ENCODE data around the gene NRL.

The NRL gene

GRCh38 chr14:24098927-24099813 is 15.6 kb downstream of the NRL start:
- no peak for DNase-seq

- DNase-seq: no peak
These were observed 16.4 kb downstream of the NRL start for GRCh38 chr14:24098229-24098926.

GRCh38 chr14:24096545-24097181 is 18.1 kb downstream of the NRL start:
- no peak for DNase-seq

DNA sequence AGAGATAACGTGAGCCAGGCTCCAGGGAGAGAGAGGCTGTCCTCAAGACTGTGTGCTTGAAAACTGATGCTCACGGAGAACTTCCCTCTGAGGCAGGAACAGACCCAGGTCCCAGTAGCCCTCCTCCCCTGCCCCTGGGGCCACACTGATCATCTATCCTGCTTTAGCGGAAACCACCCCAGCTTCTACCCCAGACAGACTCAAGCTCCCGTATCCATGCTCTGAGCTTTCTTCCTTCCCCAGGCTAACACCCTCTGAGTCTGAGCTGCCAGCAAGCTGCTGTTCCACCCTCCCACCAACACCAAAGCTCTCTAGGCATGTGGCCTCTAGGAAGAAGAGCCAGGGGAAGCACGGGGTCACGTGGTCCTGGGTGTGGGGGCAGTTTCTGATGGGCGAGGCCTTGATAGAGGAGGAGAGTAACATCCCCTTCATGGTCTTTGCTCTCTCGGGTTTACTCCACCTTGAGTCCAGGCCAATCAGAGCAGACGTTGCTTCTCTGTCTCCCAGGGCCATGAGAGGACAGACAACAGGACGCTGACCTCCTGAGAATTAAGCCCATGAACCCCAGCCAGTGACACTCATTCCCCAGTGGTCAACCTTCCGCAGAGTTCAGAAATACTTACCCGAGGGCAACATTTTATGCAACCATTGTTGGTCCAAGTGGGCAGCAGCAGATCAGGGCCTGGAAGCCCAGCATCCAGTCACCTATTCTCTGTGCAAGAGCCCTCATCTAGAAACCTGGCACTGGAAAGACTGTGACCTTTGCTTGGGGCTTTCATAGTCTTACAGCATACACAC is 19.3 kb downstream of the NRL start:
- DNase-seq: no peak

- DNase-seq: no peak
These were observed 19.9 kb downstream of the NRL start for GRCh38 chr14:24094841-24095270.

DNA sequence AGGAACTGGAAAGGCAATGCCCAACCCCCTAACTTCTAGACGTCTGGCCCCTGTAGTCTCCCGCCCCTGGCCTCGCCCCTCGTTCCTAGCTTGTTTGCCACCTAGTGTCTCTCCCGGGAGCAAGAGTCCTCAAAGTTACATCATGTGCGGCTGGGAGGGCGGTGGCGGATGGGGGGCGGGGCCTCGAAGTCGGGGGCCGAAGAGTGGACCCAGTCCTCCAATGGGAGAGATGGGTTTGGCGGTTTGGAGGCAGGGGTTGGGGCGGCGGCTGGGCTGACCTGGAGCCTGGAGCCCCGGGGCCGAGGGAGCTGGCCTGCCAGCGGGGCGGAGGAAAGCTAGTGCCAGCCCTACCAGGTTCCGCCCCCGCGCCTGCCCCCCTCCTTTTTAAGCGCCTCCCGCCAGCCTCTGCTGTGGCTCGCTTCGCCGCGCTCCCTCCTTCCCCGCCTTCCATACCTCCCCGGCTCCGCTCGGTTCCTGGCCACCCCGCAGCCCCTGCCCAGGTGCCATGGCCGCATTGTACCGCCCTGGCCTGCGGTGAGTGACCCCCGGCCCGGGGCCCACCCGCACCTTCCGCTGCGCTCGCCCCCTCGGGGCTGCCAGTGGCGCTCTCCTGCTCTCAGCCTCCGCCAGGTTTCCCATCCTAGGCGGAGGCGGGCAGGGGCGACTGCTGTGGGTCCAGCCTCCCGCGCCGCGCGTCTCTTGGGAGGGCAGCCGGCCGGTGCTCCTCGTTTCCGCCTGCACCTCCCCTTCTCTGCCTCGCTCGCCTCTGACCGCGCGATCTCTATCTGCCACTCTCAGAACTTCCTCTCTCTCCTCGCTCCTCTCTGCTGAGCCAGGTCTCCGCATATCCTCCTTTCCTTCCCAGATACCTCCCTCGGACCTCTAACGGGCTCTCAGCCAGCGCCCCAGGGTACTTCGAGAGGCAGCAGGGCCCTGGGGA is 20.6 kb downstream of the NRL start, which contains the start of gene PCK2:
TSS of gene PCK2 (plus strand) at position 411 of the 940 bp plus-strand sequence. CDS start at position 506, 95 bp downstream.
- peak; percentile 57 for DNase-seq

- no peak for DNase-seq
These were observed 21.4 kb downstream of the NRL start for GRCh38 chr14:24093207-24093900.

DNA sequence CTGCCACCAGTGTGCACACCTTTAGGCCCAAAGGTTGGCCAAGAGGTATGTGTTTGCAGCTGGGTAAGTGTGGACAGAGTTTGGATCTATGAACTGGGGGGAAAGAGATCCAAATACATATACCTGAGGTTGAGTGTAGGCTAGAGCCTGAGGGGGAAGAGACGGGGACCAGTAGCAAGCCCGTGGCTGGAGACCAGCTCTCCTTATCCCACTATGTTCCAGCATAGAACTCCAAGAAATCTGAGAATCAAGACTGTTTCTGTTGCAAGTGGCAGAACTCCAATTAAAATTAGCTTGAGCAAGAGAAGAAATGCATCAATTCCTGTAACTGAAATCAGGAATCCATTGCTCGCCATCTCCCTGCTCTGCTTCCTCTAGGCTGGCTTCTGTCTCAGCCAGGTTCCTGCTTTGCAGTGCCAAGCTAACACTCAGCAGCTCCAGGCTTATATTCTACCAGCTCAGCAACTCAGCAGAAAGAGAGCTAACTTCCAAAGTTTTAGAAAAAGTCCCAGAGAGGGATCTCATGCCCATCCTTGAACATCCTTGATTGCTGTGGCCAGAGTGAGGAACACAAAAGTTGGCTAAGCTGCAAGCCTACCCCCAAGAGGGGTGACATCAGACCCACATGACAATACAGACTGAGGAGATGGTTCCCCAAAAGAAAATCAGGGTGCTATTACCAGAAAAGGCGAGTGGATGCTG is 22.1 kb downstream of the NRL start:
- no peak for DNase-seq

DNA sequence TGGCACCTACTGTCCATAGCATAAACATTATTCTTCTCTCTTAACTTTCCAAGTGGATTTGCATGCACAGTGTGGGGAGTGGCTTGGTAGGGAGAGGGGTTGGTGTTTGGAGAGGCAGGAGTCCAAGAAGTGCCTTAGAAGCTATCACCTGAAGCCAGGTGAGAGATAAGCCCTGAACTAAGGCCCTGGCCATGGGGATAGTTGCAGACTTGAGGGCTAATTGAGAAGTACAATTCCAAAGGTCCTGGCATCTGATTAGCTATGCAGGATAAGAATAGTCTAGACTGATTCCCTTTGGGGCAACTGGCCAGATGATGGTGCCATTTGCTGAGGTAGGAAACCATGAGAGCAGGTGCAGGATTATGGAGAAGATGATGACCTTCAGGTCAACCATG is 22.6 kb downstream of the NRL start:
- DNase-seq: no peak

DNA sequence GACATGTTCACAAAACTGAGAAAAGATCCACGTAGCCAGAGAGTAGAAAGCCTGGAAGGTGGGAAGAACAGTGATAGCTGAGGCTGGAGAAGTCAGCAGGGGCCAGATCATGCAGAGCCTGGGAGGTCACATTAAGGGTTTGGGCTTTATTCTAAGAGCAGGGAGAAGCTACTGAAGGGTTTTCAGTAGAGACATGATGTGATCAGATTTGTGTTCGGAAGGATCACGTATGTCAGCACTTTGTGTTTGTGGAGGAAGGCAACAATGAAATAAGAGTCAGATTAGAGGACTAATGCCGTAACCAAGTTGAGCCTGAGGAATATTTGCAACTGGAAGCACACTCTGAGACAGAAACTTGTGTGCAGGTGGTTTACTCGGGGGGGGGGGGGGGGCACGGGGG is 24.9 kb downstream of the NRL start:
- no peak for DNase-seq

DNA sequence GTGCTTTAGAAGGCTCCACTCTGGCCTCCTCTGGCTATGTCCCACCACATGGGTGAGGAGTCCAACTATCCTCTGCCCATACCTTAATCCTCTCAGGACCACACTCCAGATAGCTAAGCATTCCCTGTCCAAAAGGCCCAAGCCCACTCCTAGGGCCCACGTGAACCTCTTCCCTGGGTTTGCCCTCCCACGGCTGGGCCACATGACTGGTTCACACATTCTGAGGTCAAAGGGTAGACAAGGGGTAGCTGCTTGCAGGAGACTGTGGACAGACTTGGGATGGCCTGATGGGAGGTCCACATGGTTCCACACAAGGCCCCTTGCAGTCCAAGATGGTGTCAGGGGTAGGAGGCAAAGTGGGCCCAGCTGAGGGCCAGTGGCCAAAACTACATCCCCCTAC is 26.7 kb downstream of the NRL start:
- DNase-seq: no peak

DNA sequence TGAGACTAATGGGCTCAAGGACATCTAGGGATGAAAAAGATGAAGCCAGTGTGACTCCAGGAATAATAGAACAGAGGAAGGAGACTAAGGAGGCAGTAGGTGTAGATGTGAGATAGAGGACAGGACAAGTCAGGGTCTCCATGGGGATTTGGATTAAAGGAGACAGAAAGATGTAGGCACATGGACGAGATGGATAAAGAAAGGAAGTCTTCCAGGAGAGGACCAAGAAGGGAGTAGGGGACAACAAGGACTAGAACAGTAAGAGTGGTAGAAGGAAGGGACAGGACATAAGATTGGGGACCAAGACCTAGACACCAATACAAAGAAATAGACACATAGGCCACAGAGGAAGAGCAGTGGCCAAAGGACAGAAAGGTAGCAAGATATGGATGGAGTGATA is 27.7 kb downstream of the NRL start:
- DNase-seq: no peak

- DNase-seq: no peak
These were observed 28.4 kb downstream of the NRL start for GRCh38 chr14:24086193-24086955.

- no peak for DNase-seq
These were observed 29.5 kb downstream of the NRL start for GRCh38 chr14:24085215-24085614.

- no peak for DNase-seq
These were observed 30.3 kb downstream of the NRL start for GRCh38 chr14:24084440-24084839.

DNA sequence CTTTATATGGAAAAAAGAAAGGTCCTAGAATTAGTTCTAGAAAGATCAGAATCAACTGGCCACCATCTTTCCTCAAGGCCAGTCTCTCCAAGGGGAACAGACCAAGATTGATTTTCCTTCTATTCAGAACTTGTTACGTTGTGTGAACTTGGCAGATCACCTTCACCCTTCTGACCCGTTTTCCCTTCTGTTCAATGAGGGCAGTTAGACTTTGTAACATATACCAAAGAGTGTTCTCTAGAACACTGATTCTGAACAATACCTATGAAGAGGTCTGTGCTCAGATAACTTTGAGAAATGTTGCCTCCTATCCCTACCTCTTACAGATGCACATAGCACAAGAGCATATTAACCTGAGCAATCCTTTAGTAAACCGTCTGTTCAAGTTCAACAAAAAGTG is 31.3 kb downstream of the NRL start:
- DNase-seq: no peak

GRCh38 chr14:24082411-24083080 is 32.2 kb downstream of the NRL start:
- no peak for DNase-seq

DNA sequence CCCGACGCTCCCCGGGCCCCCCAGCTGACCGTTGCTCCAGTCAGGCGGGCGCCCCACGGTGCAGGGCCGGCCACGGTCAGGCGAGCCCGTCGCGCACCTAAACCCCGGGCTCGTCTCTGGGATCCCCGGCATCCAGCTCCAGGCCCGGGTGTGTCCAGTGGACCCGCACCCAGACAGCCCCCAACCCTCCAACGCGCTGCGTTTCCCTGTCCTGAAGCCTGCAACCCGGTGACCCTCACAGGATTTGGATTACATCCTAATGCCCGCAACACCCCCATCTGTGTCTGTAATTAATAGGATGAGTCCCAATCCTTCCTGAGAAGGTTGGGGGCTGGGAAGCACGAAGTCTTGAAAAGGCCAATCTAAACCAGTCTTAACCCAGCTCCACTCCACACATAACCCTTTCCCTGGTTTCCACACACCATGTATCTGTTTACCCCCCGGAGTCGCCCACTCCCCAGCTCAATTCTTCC is 33.0 kb downstream of the NRL start:
- DNase-seq: no peak

All from activated gamma-delta T cell (primary cell).